Measurements from ENCODE around the gene TEX51.

DNA sequence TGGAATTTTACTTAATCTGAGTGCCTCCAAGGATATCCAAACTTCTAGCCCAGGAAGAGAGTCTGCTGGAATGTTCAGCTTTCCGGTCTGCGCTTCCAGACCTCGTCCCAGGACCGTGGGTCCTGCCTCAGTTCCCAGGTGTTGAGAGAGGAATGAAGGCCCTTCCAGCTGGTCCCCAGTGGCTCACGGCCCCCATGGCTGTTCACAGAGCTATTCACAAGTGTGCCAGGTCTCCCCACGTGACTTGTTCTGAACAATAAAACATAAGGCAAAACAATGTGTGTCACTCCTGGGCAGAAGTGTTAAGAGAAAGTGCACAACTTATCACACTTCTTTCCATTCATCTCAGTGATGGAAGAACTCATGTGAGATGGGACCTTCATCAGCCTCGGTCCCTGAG, 20.1 kb upstream of the TEX51 start:
- TF ChIP-seq, protein P1, sequence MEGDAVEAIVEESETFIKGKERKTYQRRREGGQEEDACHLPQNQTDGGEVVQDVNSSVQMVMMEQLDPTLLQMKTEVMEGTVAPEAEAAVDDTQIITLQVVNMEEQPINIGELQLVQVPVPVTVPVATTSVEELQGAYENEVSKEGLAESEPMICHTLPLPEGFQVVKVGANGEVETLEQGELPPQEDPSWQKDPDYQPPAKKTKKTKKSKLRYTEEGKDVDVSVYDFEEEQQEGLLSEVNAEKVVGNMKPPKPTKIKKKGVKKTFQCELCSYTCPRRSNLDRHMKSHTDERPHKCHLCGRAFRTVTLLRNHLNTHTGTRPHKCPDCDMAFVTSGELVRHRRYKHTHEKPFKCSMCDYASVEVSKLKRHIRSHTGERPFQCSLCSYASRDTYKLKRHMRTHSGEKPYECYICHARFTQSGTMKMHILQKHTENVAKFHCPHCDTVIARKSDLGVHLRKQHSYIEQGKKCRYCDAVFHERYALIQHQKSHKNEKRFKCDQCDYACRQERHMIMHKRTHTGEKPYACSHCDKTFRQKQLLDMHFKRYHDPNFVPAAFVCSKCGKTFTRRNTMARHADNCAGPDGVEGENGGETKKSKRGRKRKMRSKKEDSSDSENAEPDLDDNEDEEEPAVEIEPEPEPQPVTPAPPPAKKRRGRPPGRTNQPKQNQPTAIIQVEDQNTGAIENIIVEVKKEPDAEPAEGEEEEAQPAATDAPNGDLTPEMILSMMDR (IDR thresholded peaks at IDR 0.05): no peak
- no peak for TF ChIP-seq POLR2A (IDR thresholded peaks at IDR 0.05)

All from right lobe of liver (tissue), 4 donors.